HG03039 (cell line): ENCODE results near the gene TBC1D32.
"Not testable (repeated sequence)": the region's sequence is repeated elsewhere in the genome, so short reads cannot be mapped to it uniquely, and the experiment has no call there.

Source experiments
- ATAC-seq: cut with Tn5 transposase; IDR thresholded peaks from one replicate; pipeline ENCODE4 v1.9.1; 2021; ENCODE audit warnings: mild to moderate bottlenecking, moderate library complexity; ENCODE audit not compliant: unreplicated experiment

Gene TBC1D32

GRCh38 chr6:121321282-121321681 lies 13.0 kb downstream of the TBC1D32 start:
- peak; percentile 64 for ATAC-seq

DNA sequence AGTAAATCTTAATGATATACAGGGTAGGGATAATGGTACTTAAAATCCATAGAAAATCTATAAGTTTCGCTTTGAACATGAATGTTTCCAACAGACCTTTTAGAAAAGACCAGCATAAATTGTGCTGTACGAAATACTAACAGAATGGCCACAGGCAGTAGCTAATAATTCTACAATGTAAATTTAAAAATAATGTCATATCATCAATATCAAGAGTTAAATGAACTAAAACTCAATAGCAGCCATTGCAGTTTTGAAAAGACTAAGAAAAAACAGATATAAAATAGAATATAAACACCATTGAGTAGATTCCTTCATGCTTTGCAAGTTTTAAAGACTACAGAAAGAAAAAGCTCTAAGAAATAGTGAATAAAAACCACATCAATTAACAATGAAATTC lies 14.7 kb downstream of the TBC1D32 start:
- ATAC-seq, result no peak

- no peak for ATAC-seq
Measured at GRCh38 chr6:121319112-121319553, 15.1 kb downstream of the TBC1D32 start.

GRCh38 chr6:121314381-121315112 lies 19.7 kb downstream of the TBC1D32 start:
- ATAC-seq, result no peak

DNA sequence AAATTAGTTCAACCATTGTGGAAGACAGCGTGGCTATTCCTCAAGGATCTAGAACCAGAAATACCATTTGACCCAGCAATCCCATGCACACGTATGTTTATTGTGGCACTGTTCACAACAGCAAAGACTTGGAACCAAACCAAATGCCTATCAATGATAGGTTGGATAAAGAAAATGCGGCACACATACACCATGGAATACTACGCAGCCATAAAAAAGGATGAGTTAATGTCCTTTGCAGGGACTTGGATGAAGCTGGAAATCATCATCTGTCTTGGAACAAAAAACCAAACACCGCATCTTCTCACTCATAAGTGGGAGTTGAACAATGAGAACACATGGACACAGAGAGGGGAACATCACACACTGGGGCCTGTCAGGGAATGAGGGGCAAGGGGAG lies 22.5 kb downstream of the TBC1D32 start:
- not testable (repeated sequence) for ATAC-seq

GRCh38 chr6:121310495-121310894 lies 23.8 kb downstream of the TBC1D32 start:
- no peak for ATAC-seq

- ATAC-seq, result no peak
Measured at GRCh38 chr6:121309768-121310469, 24.4 kb downstream of the TBC1D32 start.

DNA sequence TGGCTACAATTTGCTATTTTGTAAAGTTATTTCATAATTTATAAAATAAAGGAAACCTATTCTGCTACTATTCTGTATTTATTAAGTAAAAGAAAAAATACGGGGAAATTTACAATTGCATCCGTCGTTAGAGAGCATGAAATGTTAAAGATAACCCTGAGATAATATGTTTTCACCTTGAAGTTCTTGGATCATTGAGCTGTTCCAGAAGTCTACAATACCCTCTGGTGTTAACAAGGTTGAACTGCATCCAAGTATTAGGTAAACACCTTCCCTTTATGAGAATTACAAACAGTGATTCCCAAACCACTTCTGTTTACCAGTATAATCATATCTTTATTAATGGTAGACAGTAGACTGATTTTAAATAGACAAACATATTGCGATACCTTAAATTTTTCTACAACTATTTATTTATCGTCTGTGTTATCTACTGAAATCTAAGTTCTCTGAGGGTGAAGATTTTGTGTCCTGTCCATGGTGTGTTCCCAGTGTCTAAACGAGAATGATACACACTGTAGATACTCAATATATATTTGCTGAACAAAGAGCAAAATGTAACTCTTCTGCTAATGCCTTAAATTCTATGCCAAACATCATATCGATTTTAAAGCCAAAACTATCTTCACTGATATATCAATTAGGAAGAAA lies 28.2 kb downstream of the TBC1D32 start:
- ATAC-seq, result no peak

DNA sequence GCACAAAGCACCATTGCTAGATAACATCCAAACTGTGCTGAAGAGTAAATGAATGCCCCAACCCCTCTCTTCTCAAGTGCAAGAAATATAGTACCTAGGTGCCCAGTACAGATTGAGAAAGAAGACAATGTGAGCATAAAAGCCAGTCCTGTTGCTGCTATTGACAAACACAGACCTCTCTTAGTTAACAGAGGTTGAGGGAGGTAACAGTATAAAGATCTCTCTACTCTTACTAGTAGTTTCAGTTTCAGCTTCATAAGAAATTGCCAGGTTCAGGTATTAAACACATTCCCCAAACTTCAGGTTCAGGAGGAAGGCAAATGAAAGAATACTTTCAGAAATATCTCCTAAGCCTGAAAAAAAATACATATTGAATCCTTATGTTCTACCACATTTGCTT lies 31.4 kb downstream of the TBC1D32 start:
- ATAC-seq, result peak; percentile 74

- not testable (repeated sequence) for ATAC-seq
Measured at GRCh38 chr6:121301156-121301555, 33.1 kb downstream of the TBC1D32 start.

DNA sequence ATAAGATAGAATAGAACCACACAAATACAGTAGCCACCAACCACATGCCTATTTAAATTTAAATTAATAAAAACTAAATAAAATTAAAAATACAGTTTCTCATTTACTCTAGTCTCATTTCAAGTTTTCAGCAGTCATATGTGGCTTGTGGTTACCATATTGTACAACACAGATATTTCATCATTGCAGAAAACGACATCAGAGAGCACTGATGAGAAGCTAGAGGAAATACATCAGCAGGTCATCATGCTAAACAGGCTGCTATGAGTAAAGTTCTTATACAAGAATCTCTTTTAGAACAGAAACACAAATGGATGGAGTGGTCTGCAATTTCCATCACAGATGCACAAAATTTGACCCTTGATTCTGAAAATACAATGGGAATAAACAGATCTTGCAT lies 36.6 kb downstream of the TBC1D32 start:
- no peak for ATAC-seq

DNA sequence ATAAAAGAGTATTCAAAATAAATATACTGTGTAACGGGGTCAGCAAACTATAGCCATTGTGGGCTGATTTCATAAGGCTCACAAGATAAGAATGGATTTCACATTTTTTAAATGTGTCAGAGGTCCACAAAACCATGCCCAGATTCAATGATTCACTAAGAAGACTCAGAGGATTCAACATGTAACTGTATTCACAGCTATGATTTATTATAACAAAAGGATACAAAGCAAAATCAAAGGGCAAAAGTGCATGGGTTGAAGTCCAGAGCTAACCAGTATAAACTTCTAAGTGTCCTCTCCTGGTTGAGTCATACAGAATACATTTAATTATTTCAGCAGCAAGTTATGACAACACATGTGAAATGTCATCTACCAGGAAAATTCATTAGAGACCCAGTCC lies 49.2 kb downstream of the TBC1D32 start:
- ATAC-seq, result no peak

- no peak for ATAC-seq
Measured at GRCh38 chr6:121274666-121275295, 59.5 kb downstream of the TBC1D32 start.

DNA sequence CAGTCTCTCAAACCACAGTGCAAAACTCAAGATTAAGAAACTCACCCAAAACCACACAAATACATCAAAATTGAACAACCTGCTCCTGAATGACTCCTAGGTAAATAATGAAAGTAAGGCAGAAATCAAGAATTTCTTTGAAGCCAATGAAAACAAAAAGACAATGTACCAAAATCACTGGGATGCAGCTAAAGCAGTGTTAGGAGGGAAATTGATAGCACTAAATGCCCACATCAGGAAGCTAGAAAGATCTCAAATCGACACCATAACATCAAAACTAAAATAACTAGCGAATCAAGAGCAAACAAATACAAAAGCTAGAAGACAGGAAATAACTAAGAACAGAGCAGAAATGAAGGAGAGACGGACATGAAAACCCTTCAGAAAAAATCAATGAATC lies 70.5 kb downstream of the TBC1D32 start:
- ATAC-seq, result no peak

- ATAC-seq, result no peak
Measured at GRCh38 chr6:121260651-121261102, 73.6 kb downstream of the TBC1D32 start.

DNA sequence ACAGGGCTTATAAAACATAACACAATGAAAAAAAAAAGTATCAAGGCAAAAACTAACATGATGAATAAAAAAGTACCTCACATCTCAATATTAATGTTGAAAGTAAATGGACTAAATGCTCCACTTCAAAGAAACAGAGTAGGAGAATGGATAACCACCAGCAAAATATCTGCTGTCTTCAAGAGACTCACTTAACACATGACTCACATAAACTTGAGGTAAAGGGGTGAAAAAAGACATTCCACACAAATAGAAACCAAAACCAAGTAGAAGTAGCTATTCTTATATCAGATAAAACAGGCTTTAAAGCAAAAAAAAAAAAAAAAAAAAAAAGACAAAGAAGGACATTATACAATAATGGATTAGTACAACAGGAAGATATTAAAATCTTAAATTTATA lies 86.9 kb downstream of the TBC1D32 start:
- ATAC-seq, result no peak

- no peak for ATAC-seq
Measured at GRCh38 chr6:121242386-121242785, 91.9 kb downstream of the TBC1D32 start.

DNA sequence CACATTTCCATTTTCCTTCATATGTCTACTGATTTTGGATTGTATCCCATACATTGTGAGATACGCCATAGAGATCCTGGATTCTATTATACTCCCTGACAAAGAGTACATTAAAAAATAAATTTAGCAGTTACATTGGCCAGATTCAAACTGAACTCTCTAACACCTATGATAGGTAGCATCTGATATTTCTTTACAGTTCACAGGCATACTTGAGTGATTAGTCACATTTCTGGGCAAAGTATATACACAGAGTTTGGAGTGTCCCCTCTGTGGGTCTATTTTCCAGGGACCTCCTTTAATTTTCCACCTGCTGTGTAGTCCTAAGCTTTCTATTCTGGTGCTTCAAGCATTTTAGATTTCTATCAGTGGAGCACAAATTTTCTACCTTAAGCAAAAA lies 96.4 kb downstream of the TBC1D32 start:
- no peak for ATAC-seq

DNA sequence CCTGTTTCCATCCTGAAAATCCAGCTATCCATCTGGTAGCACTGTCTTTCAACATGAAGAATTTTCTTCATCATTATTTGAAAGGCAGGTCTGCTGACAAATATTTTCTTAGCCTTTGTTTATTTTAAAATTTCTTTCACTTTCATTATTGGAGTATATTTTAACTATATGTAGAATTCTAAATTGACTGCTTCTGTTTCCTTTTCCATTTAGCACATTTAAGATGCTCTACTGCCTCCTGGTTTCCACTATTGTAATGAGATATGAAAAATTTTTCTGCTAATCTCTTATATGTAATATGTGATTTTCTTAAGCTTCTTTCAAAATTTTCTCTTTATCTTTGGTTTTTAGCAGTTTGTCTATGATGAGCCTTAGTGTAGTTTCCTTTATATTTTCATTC lies 97.3 kb downstream of the TBC1D32 start:
- no peak for ATAC-seq

DNA sequence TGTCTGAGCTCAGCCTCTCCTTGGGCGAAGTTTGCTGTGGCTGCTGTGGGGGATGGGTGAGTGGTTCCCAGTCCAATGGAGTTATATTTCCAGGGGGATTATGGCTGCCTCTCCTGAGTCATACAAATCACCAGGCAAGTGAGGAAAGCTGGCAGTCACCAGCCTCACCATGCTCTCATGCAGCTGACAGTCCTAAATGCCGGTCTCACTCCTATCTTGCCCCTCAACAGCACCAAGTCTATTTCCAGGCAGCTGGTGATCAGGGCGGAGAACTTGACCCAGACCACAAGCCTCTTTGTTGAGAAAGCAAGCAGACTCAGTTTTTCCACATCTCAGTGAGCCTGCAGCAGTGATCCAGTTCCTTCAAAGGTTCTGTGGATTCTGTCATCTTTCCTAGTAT lies 98.9 kb downstream of the TBC1D32 start:
- ATAC-seq, result no peak

GRCh38 chr6:121223930-121224329 lies 110.3 kb downstream of the TBC1D32 start:
- no peak for ATAC-seq
